Measurements from ENCODE around the gene IL1A. TPM values are rescaled to one million over a fixed set of nuclear protein-coding genes. Genes with fewer than 3 reads are reported as not detected.

The IL1A gene
- total RNA-seq, 4 donors from 2014 or later: 0.40 TPM; not detected in 3

- intact Hi-C loops (cut with DNase I): no loop called here
- Histone ChIP-seq H3K9me3 (no peaks in the 10 kb centered on the region), H3K4me1 (peaks cover 5 to 6% of the 10 kb centered on the region in 2 donors), H3K36me3 (no peaks in the 10 kb centered on the region), H3K27ac (no peak within 1 kb of the TSS), H3K4me3 (replicated peaks in 1 of 3) (peak within 1 kb of the TSS; percentile 45 to 67 (median 56)), H3K27me3 (no peaks in the 10 kb centered on the region)
- peak; percentile 96 for DNase-seq
- WGBS, 2 donors: 1% methylated on average over 34 to 46 of the region's 79 CpGs
- no peak for TF ChIP-seq CTCF (IDR thresholded peaks at IDR 0.05)
Observed at GRCh38 chr2:112764071-112765044, 19.9 kb downstream of the IL1A start, which contains the start of gene CKAP2L. Gene CKAP2L, minus strand, starts transcription at chr2:112764609. Its CDS starts 11 bp downstream, at chr2:112764598.

GRCh38 chr2:112762276-112762675 lies 22.0 kb downstream of the IL1A start:
- Histone ChIP-seq H3K27ac (no peak overlapping the region), H3K9me3 (no peaks in the 10 kb centered on the region), H3K36me3 (no peaks in the 10 kb centered on the region), H3K27me3 (no peaks in the 10 kb centered on the region), H3K4me1 (peaks cover 5 to 6% of the 10 kb centered on the region in 2 donors), H3K4me3 (replicated peaks in 1 of 3) (no peak overlapping the region)
- no peak for DNase-seq
- WGBS, 2 donors: 91 to 93% methylated on average over 4 of the region's 4 CpGs
- intact Hi-C loops (cut with DNase I): no loop called here
- TF ChIP-seq CTCF (IDR thresholded peaks at IDR 0.05) (no peak), POLR2A (IDR thresholded peaks at IDR 0.05) (no peak)

- Histone ChIP-seq H3K36me3 (no peaks in the 10 kb centered on the region), H3K4me3 (replicated peaks in 1 of 3) (no peak overlapping the region), H3K27ac (no peak overlapping the region), H3K9me3 (no peaks in the 10 kb centered on the region), H3K4me1 (peaks cover 5 to 6% of the 10 kb centered on the region in 2 donors), H3K27me3 (no peaks in the 10 kb centered on the region)
- intact Hi-C loops (cut with DNase I): no loop called here
- 88 to 90% methylated on average over 1 of the region's 1 CpG for WGBS, 2 donors
- no peak for TF ChIP-seq POLR2A (IDR thresholded peaks at IDR 0.05)
- TF ChIP-seq CTCF (IDR thresholded peaks at IDR 0.05): no peak
- DNase-seq: no peak
Observed at GRCh38 chr2:112760149-112760548, 24.1 kb downstream of the IL1A start.

- no peaks in the 10 kb centered on the region for H3K36me3 ChIP-seq
- TF ChIP-seq POLR2A (IDR thresholded peaks at IDR 0.05): no peak
- TF ChIP-seq CTCF (IDR thresholded peaks at IDR 0.05): no peak
- no peaks in the 10 kb centered on the region for H3K27me3 ChIP-seq
- no peaks in the 10 kb centered on the region for H3K9me3 ChIP-seq
- H3K4me3 ChIP-seq (replicated peaks in 1 of 3): no peak overlapping the region
- no peak overlapping the region for H3K27ac ChIP-seq
- no peaks in the 10 kb centered on the region for H3K4me1 ChIP-seq
- 87 to 94% methylated on average over 2 of the region's 2 CpGs for WGBS, 2 donors
- no peak for DNase-seq
- intact Hi-C loops (cut with DNase I): no loop called here
Observed at GRCh38 chr2:112758711-112759110, 25.6 kb downstream of the IL1A start.

GRCh38 chr2:112757265-112757664 lies 27.0 kb downstream of the IL1A start:
- H3K27me3 ChIP-seq: no peaks in the 10 kb centered on the region
- no peaks in the 10 kb centered on the region for H3K9me3 ChIP-seq
- intact Hi-C loops (cut with DNase I): no loop called here
- H3K27ac ChIP-seq: no peak overlapping the region
- no peaks in the 10 kb centered on the region for H3K36me3 ChIP-seq
- WGBS, 2 donors: 97 to 99% methylated on average over 3 of the region's 3 CpGs
- no peak for DNase-seq
- no peaks in the 10 kb centered on the region for H3K4me1 ChIP-seq
- TF ChIP-seq POLR2A (IDR thresholded peaks at IDR 0.05) (no peak), CTCF (IDR thresholded peaks at IDR 0.05) (no peak)
- H3K4me3 ChIP-seq (replicated peaks in 1 of 3): no peak overlapping the region
